Vagina (tissue), 2 donors: ENCODE results near the gene C11orf52. TPM values are rescaled to one million over a fixed set of nuclear protein-coding genes. Genes with fewer than 3 reads are reported as not detected.

Experiments used
- DNase-seq, 2 donors: peaks; one replicate each; pipeline ENCODE4 v3.0.0-alpha.2; 2017; ENCODE audit errors: extremely low spot score in 2 of 2
- H3K27ac ChIP-seq: fragments of 200-600 bp; sonication (generic); one replicate; pipeline ENCODE4 v1.5.1; 2019
- H3K27me3 ChIP-seq: fragments of 200-600 bp; sonication (generic); one replicate; pipeline ENCODE4 v1.5.1; 2019
- H3K36me3 ChIP-seq, 2 donors: fragments of 200-600 bp; sonication (generic); one replicate each; pipeline ENCODE4 v1.5.1; 2017 to 2019
- H3K4me1 ChIP-seq: fragments of 200-600 bp; sonication (generic); one replicate; pipeline ENCODE4 v1.5.1; 2019
- H3K4me3 ChIP-seq, 2 donors: fragments of 200-600 bp; sonication (generic); 1 replicate in 1 of 2; 2 replicates in 1 of 2; pipeline ENCODE4 v1.5.1; 2016 to 2019
- H3K9me3 ChIP-seq: fragments of 200-600 bp; sonication (generic); one replicate; pipeline ENCODE4 v1.5.1; 2019
- POLR2A ChIP-seq, 2 donors: fragments of 450-650 bp; IDR thresholded peaks; one replicate each; pipeline ENCODE4 v1.6.1; 2017; ENCODE audit warnings: antibody characterized with exemption in 2 of 2, mild to moderate bottlenecking in 2 of 2, moderate library complexity in 2 of 2
- POLR2AphosphoS5 ChIP-seq, 2 donors: sonication (generic); formaldehyde crosslinking; IDR thresholded peaks; one replicate each; pipeline ENCODE4 v1.9.0; 2017; ENCODE audit warnings: antibody characterized with exemption in 2 of 2, mild to moderate bottlenecking in 2 of 2, low read depth in 1 of 2; ENCODE audit not compliant: insufficient read depth in 1 of 2
- intact Hi-C: fragments of 100-400 bp; cut with DNase I; formaldehyde crosslinking; loops from one replicate; pipeline ENCODE4 v1.15.1; 2023
- total RNA-seq: library from RNA; depleted of rRNA; stranded (reverse); fragments of >200 nt; gene quantifications from one replicate; pipeline ENCODE4 v1.2.3, GENCODE V29; 2016
- TF ChIP-seq, protein P1 (sequence below), 3 experiments: fragments of 450-650 bp in 2 of 3; fragments of 200-600 bp in 1 of 3; sonication (generic) in 1 of 3; IDR thresholded peaks; one replicate each; pipeline ENCODE4 v1.5.1; 2017 to 2019; ENCODE audit warnings: antibody characterized with exemption in 3 of 3, mild to moderate bottlenecking in 2 of 3, moderate library complexity in 2 of 3

The C11orf52 gene
- total RNA-seq, 1 donor from 2014 or later: 1.5 TPM

DNA sequence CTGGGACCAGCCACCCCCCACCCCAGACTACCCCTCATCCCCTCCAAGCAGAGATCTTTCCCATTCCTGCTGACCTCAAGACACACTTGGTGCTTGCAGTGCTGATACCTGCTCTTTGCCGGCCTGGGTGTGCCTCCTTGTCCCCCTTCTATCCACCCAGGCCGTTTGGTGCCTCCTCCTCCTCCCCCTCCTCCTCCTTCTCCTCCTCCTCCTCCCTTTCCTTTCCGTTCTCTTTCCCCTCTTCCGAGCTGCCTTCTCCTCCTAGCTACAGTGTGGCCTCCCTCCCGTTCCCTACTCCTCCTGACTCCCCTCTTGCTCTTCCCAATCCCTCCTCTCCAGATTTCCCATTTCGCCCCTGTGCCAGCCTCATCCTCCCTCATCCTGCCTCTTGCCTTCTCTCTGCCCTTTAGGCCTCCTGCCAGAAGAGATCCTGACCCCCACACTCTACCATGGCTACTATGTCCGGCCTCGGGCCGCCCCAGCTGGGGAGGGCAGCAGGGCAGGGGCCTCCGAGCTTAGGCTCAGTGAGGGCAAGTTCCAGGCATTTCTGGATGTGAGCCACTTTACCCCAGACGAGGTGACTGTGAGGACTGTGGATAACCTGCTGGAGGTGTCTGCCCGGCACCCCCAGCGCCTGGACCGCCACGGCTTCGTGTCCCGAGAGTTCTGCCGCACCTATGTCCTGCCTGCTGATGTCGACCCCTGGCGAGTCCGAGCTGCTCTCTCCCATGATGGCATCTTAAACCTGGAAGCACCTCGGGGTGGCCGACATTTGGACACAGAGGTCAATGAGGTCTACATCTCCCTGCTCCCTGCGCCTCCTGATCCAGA is 5.5 kb upstream of the C11orf52 start:
- no peaks in the 10 kb centered on the region for H3K9me3 ChIP-seq
- peaks cover 45% of the 10 kb centered on the region for H3K4me1 ChIP-seq
- H3K27me3 ChIP-seq: no peaks in the 10 kb centered on the region
- peak overlapping the region; percentile 99 for H3K27ac ChIP-seq
- TF ChIP-seq, protein P1, sequence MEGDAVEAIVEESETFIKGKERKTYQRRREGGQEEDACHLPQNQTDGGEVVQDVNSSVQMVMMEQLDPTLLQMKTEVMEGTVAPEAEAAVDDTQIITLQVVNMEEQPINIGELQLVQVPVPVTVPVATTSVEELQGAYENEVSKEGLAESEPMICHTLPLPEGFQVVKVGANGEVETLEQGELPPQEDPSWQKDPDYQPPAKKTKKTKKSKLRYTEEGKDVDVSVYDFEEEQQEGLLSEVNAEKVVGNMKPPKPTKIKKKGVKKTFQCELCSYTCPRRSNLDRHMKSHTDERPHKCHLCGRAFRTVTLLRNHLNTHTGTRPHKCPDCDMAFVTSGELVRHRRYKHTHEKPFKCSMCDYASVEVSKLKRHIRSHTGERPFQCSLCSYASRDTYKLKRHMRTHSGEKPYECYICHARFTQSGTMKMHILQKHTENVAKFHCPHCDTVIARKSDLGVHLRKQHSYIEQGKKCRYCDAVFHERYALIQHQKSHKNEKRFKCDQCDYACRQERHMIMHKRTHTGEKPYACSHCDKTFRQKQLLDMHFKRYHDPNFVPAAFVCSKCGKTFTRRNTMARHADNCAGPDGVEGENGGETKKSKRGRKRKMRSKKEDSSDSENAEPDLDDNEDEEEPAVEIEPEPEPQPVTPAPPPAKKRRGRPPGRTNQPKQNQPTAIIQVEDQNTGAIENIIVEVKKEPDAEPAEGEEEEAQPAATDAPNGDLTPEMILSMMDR (IDR thresholded peaks at IDR 0.05): no peak
- TF ChIP-seq POLR2A (IDR thresholded peaks at IDR 0.05) (no peak), POLR2AphosphoS5 (IDR thresholded peaks at IDR 0.05; ENCODE audit: insufficient read depth in 1 of 2, low read depth in 1 of 2) (peak in 1 of 2 donors; percentile 52)
- peaks cover 0 to 5% of the 10 kb centered on the region in 2 donors for H3K36me3 ChIP-seq
- no peak for DNase-seq
- H3K4me3 ChIP-seq: peak overlapping the region; percentile 58 to 69
- intact Hi-C loops: no loop called here

DNA sequence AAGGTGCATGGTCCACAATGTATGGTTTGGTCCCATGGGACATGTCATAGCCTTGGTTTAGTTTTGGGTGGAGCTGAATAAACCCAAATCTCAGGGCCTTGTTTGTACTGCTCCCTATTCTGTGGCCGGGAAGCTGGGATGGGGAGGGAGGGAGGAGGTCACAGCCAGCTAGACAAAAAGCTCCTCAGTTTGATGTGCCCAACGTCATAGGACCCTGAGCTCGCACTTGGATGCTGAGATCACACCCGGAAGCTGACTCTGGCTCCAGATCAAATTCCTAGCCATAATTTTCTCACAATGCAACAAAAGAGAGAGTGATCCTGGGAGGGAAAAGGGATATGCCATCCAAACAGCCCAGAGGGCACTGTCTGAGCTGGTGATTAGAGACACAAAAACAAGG is 4.7 kb upstream of the C11orf52 start:
- intact Hi-C loops: no loop called here
- Histone ChIP-seq H3K27me3 (no peaks in the 10 kb centered on the region), H3K4me3 (peak overlapping the region; percentile 58 to 69), H3K9me3 (no peaks in the 10 kb centered on the region), H3K4me1 (peaks cover 46% of the 10 kb centered on the region), H3K36me3 (no peaks in the 10 kb centered on the region), H3K27ac (peak overlapping the region; percentile 99)
- peak in 1 of 2 donors; percentile 52 for TF ChIP-seq POLR2AphosphoS5 (IDR thresholded peaks at IDR 0.05; ENCODE audit: insufficient read depth in 1 of 2, low read depth in 1 of 2)
- peak in 1 of 2 donors; percentile 35 for TF ChIP-seq POLR2A (IDR thresholded peaks at IDR 0.05)
- TF ChIP-seq, protein P1 (IDR thresholded peaks at IDR 0.05): no peak
- no peak for DNase-seq

DNA sequence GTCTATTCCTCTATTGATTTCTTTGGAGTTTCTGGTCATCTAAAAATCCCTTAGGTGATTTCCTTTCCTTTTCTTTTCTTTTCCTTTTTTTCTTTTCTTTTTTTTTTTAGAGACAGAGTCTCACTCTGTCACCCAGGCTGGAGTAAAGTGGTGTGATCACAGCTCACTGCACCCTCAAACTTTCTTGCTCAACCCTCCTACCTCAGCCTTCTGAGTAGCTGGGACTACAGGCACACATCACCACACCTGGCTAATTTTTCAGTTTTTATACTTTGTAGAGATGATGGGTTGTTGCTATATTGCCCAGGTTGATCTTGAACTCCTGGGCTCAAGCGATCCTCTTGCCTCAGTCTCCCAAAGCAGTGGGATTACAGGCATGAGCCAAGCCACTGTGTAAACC is 1.9 kb upstream of the C11orf52 start:
- H3K27ac ChIP-seq: no peak overlapping the region
- no peak overlapping the region for H3K4me3 ChIP-seq
- peaks cover 25% of the 10 kb centered on the region for H3K4me1 ChIP-seq
- intact Hi-C loops: no loop called here
- no peaks in the 10 kb centered on the region for H3K36me3 ChIP-seq
- DNase-seq: no peak
- no peak for TF ChIP-seq POLR2AphosphoS5 (IDR thresholded peaks at IDR 0.05; ENCODE audit: insufficient read depth in 1 of 2, low read depth in 1 of 2)
- TF ChIP-seq, protein P1 (IDR thresholded peaks at IDR 0.05): no peak
- TF ChIP-seq POLR2A (IDR thresholded peaks at IDR 0.05): no peak
- no peaks in the 10 kb centered on the region for H3K27me3 ChIP-seq
- H3K9me3 ChIP-seq: no peaks in the 10 kb centered on the region

DNA sequence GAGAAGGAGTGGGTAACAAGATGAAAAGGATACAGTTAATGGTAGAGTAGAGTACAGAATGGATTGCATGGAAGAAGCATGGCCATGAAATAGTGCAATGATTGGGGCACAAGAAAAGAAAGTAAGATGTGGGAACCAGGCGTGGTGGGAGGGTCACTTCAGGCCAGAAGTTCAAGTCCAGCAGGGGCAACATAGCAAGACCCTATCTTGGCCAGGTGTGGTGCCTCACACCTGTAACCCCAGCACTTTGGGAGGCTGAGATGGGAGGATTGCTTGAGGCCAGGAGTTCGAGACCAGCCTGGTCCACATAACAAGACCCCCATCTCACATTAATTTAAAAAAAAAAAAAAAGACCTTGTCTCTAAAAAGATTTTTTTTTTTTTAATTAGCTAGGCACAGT is 1.4 kb upstream of the C11orf52 start:
- Histone ChIP-seq H3K36me3 (no peaks in the 10 kb centered on the region), H3K4me3 (no peak overlapping the region), H3K9me3 (no peaks in the 10 kb centered on the region), H3K4me1 (peaks cover 25% of the 10 kb centered on the region), H3K27ac (no peak overlapping the region), H3K27me3 (no peaks in the 10 kb centered on the region)
- TF ChIP-seq POLR2AphosphoS5 (IDR thresholded peaks at IDR 0.05; ENCODE audit: insufficient read depth in 1 of 2, low read depth in 1 of 2): no peak
- TF ChIP-seq, protein P1 (IDR thresholded peaks at IDR 0.05): no peak
- no peak for TF ChIP-seq POLR2A (IDR thresholded peaks at IDR 0.05)
- no peak for DNase-seq
- intact Hi-C loops: no loop called here

DNA sequence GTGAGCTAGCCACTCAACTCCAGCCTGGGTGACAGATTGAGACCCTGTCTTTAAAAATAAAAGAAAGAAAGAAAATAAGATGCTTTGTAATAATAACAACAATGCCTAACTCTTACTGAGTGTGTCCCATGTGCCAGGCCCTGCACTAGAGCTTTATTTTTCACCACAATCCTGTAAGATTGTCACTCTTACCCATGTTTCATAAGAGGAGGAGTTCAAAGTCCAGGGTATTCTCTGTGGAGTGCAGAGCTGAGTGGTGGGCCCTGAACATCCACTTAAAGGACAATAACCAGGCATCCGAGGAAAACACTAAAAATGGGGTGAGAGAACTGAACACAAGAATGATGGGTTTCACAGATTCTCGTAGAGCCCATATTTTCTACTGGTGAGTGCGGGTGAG is 925 bp upstream of the C11orf52 start:
- no peak for DNase-seq
- peak overlapping the region; percentile 50 for H3K27ac ChIP-seq

More for the DNA sequence above, 925 bp upstream of the C11orf52 start:
- Histone ChIP-seq H3K36me3 (no peaks in the 10 kb centered on the region), H3K9me3 (no peaks in the 10 kb centered on the region), H3K27me3 (no peaks in the 10 kb centered on the region), H3K4me1 (peaks cover 29% of the 10 kb centered on the region), H3K4me3 (no peak overlapping the region)
- TF ChIP-seq POLR2A (IDR thresholded peaks at IDR 0.05) (no peak), POLR2AphosphoS5 (IDR thresholded peaks at IDR 0.05; ENCODE audit: insufficient read depth in 1 of 2, low read depth in 1 of 2) (no peak)
- TF ChIP-seq, protein P1 (IDR thresholded peaks at IDR 0.05): no peak
- intact Hi-C loops: no loop called here
